MG63 (cell line): ENCODE results near the gene ALG12. TPM values are rescaled to one million over a fixed set of nuclear protein-coding genes. Genes with fewer than 3 reads are reported as not detected.
"Not testable (repeated sequence)": the region's sequence is repeated elsewhere in the genome, so short reads cannot be mapped to it uniquely, and the experiment has no call there.

Source experiments
- DNase-seq: peaks from one replicate; pipeline ENCODE4 v3.0.0-alpha.2; 2020
- H3K27me3 ChIP-seq: fragments of 250-450 bp; sonication (Bioruptor Pico); 2 replicates; pipeline ENCODE4 v1.5.1; 2020; ENCODE audit warnings: mild to moderate bottlenecking, moderate library complexity
- H3K36me3 ChIP-seq: fragments of 250-450 bp; sonication (Bioruptor Pico); 2 replicates; pipeline ENCODE4 v1.5.1; 2020; ENCODE audit warnings: mild to moderate bottlenecking, moderate library complexity
- H3K4me3 ChIP-seq: fragments of 250-450 bp; sonication (Bioruptor Pico); 2 replicates; pipeline ENCODE4 v1.5.1; 2020; ENCODE audit warnings: mild to moderate bottlenecking, moderate library complexity
- H3K9me3 ChIP-seq: fragments of 250-450 bp; sonication (Bioruptor Pico); 2 replicates; pipeline ENCODE4 v1.5.1; 2020; ENCODE audit warnings: mild to moderate bottlenecking, moderate library complexity
- total RNA-seq: library from RNA; depleted of rRNA; stranded (reverse); fragments of >200 nt; shearing (Covaris generic); gene quantifications from 2 replicates; pipeline ENCODE4 v1.2.3, GENCODE V29; 2014; ENCODE audit warnings: low replicate concordance

The ALG12 gene
- total RNA-seq, 1 experiment from 2014 or later, result 14.1 TPM

DNA sequence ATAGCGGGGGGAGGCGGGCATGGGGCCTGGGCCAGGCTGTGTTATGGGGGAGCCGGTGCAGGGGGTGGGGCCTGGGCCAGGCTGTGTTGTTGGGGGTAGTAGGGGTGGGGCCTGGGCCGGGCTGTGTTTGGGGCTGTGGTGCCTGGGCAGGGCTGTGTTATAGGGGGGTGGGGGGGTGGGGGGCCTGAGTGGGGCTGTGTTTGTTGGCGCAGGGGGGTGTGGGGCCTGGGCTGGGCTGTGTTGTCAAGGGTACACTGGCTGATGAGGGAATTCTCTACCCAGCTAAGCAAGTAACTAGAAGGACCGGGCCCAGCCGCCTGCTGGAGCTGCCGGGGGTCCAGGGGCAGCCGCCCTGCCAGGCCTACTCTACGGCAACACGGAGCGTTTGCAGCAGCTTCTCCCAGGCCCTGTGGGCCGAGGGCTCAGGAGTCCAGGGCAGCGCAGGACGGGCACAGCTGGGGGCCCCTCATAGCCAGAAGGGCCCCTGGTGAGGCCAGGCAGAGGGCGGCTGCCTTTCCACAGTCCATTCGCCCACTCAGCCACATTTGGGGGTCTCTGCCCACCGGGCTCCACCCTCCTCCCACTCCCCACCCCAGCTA, 32.3 kb upstream of the ALG12 start:
- Histone ChIP-seq H3K4me3 (no peak overlapping the region), H3K36me3 (no peaks in the 10 kb centered on the region), H3K27me3 (no peaks in the 10 kb centered on the region), H3K9me3 (no peaks in the 10 kb centered on the region)
- DNase-seq, result no peak

GRCh38 chr22:49949914-49950292, 31.7 kb upstream of the ALG12 start:
- Histone ChIP-seq H3K4me3 (no peak overlapping the region), H3K9me3 (no peaks in the 10 kb centered on the region), H3K27me3 (no peaks in the 10 kb centered on the region), H3K36me3 (no peaks in the 10 kb centered on the region)
- no peak for DNase-seq

DNA sequence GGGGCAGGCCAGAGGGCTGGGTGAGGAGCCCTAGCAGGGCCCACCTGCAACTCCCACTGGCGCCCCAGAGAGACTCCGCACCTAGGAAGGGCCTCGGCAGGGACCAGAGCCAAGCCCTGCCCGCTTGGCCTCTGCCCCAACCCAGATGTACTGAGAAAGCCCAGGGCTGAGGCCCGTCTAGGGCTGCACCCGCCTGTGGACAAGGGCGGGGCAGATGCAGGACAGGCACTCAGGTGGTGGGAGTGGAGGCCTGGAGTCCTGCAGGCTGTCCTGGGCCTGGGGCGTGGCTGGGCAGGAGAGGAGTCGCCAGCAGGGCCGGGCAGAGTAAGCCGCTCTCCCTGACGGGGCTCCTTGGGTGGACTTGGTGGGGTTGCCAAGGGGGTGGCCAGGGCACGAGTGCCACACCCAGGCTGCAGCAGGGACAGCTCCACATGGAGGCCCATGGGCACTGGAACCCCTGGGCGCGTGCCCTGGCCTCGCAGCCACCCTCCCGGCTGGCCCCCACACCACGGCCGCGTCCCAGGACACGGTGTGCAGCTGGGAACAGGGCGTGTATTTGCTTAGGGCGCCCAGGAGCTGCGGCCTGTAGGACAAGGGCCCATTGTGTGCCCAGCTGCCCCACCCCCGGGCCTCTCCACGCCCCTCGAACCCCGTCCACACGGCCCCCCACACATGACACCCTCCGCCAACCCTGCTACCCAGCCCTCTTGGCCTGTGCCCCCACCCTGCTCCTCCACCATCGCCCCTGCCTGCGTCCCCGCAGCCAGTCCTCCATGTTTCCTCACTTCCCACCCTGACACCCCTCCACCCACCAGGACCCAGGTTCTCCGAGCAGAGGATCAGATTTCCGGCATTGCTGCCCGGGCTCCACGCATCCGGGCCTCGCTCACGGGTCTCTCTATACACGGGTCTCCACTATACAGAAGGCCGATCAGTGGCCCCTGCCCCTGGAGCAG, 31.0 kb upstream of the ALG12 start:
- H3K36me3 ChIP-seq, result no peaks in the 10 kb centered on the region
- no peak for DNase-seq

DNA sequence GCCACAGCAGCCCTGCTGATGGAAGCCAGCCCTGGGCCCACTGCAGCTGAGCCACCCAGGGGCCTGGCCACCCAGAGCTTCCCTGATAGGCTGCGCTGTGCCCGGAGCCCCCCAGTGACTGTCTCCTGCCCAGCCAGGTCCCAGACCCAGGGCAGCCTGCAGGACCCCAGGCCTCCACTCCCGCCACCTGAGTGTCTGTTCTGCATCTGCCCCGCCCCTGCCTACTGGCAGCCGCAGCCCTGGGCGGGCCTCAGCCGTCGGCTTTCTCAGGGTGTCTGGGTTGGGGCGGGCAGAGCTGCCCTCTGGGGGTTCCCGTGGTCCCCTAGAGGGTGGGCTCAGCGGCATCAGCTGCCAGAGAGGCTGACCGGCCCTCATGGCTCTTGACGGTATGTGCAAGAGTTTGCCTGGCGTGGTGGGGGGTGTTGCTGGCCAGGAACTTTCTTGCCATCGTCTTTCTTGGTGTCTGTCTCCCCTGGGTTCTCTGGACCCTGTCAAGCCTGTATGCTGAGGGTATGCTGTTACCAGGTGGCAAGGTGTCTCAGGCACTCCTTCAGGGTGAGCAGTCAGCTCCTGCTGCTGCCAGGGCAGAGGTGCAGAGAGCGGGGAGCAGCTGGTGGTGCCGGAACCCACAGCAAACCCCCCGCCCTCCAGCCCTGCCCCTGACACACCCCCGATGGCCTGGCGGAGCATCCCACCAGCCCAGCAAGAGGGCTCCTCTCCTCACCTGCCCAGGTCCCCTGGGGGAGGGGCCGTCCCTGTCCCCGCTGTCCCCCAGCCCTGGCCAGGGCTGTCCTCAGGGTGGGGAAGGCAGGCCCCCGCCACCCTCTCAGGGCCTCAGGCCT, 30.1 kb upstream of the ALG12 start:
- no peaks in the 10 kb centered on the region for H3K27me3 ChIP-seq
- H3K4me3 ChIP-seq, result no peak overlapping the region
- no peaks in the 10 kb centered on the region for H3K36me3 ChIP-seq
- no peak for DNase-seq
- H3K9me3 ChIP-seq, result no peaks in the 10 kb centered on the region

More for the DNA sequence above, 31.0 kb upstream of the ALG12 start:
- H3K4me3 ChIP-seq, result no peak overlapping the region
- no peaks in the 10 kb centered on the region for H3K9me3 ChIP-seq
- H3K27me3 ChIP-seq, result no peaks in the 10 kb centered on the region

DNA sequence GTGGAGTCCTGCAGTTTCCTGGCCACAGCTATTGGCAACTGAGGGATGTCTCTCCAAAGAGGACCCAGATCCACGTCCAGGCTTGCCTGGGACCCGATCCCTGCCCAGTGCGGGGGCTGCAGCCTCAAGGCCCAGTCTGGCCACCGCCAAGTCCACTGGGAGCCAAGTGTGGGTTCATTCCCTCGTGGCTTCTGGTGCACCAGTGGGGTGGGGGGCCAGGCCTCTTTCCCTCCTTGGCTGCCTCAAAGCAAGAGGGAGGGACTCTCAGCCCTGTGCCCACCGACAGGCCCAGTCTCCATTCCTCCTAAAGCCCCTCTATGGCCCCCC, 29.0 kb upstream of the ALG12 start:
- H3K9me3 ChIP-seq, result no peaks in the 10 kb centered on the region

GRCh38 chr22:49946612-49947295, 28.5 kb upstream of the ALG12 start:
- DNase-seq, result no peak
- H3K27me3 ChIP-seq, result no peaks in the 10 kb centered on the region
- no peaks in the 10 kb centered on the region for H3K36me3 ChIP-seq
- no peaks in the 10 kb centered on the region for H3K9me3 ChIP-seq
- H3K4me3 ChIP-seq, result no peak overlapping the region

More for the DNA sequence above, 29.0 kb upstream of the ALG12 start:
- no peak for DNase-seq
- Histone ChIP-seq H3K36me3 (no peaks in the 10 kb centered on the region), H3K27me3 (no peaks in the 10 kb centered on the region), H3K4me3 (no peak overlapping the region)

DNA sequence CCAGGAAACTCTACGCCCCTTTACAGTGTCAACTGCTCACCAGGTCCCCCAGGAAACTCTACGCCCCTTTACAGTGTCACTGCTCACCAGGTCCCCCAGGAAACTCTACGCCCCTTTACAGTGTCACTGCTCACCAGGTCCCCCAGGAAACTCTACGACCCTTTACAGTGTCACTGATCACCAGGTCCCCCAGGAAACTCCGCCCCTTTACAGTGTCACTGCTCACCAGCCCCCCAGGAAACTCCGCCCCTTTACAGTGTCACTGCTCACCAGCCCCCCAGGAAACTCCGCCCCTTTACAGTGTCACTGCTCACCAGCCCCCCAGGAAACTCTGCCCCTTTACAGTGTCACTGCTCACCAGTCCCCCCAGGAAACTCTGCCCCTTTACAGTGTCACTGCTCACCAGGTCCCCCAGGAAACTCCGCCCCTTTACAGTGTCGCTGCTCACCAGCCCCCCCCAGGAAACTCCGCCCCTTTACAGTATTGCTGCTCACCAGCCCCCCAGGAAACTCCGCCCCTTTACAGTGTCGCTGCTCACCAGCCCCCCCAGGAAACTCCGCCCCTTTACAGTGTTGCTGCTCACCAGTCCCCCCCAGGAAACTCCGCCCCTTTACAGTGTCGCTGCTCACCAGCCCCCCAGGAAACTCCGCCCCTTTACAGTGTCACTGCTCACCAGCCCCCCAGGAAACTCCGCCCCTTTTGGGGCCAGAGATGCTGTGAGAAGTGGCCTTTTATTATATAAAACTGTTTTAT, 27.0 kb upstream of the ALG12 start:
- peak overlapping the region; percentile 38 for H3K4me3 ChIP-seq
- DNase-seq, H3K9me3 ChIP-seq, H3K36me3 ChIP-seq, H3K27me3 ChIP-seq: not testable (repeated sequence)

GRCh38 chr22:49944399-49944891, 26.2 kb upstream of the ALG12 start:
- Histone ChIP-seq H3K4me3 (peak overlapping the region; percentile 70), H3K9me3 (no peaks in the 10 kb centered on the region), H3K27me3 (no peaks in the 10 kb centered on the region), H3K36me3 (no peaks in the 10 kb centered on the region)
- peak; percentile 69 for DNase-seq

DNA sequence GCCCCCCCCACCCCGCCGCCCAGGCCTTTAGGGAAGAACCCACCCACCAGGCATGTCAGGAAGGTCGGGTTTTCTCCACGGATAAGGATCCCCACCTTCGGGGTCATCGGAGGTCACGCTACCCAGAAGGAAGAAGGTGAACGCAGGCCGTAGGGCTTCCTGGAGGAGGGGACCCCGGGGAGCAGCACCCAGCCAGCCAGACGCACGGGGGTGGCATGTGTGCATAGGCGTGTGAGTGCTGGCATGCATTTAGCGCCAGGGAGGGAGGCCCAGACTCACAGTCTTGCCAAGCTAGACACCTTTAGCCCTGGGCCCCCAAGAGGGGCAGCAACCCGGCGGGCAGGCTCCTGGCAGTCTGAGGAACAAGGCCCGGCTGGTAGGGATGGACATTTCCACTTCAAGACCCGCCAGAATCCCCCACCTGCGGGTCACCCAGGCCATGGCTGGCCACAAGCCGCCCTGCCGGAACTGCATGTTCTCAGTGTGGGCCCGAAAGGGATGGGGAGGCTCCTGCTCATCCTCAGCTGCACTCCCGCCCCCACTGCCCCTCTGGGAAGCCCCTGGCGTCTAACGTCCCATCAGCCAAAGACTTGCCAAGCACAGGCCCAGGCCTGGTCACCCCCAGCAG, 25.6 kb upstream of the ALG12 start:
- Histone ChIP-seq H3K27me3 (no peaks in the 10 kb centered on the region), H3K4me3 (peak overlapping the region; percentile 70), H3K9me3 (no peaks in the 10 kb centered on the region), H3K36me3 (no peaks in the 10 kb centered on the region)
- DNase-seq, result no peak

- peak overlapping the region; percentile 70 for H3K4me3 ChIP-seq
- no peaks in the 10 kb centered on the region for H3K9me3 ChIP-seq
- no peaks in the 10 kb centered on the region for H3K36me3 ChIP-seq
- H3K27me3 ChIP-seq, result no peaks in the 10 kb centered on the region
- DNase-seq, result no peak
These were observed 25.1 kb upstream of the ALG12 start for GRCh38 chr22:49943405-49943765.

DNA sequence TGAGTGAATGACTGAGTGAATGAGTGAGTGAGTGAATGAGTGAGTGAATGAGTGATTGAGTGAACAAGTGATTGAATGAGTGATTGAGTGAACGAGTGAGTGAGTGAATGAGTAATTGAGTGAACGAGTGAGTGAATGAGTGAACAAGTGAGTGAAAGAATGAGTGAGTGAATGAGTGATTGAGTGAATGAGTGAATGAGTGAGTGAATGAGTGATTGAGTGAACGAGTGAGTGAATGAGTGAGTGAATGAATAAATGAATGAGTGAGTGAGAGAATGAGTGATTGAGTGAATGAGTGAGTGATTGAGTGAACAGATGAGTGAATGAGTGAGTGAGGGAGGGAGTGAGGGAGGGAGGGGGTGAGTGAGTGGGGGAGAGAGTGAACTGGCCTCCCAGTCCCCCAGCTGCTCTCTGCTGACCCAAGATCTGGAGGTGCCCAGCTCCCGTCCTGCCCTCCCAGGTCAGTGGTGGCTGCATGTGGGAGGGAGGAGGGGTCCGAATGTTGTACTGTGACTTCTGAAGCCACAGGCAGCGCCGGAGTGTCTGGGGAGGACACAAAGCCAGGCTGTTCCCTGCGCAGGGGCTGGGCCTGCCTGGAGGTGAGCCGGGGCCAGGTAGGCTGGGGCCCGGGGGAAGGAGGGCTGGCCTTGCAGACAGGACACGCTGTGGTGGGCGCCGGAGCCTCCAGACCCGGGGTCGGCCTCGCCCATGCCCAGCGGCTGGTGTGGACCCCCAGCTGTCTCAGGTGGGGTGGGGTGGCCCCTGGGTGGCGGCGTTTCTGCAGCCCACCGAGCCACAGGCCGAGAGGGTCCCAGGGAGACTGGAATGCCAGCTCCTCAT, 24.5 kb upstream of the ALG12 start:
- H3K4me3 ChIP-seq, result no peak overlapping the region; the same call in 1 of the 2 replicates
- H3K27me3 ChIP-seq, result no peaks in the 10 kb centered on the region
- no peaks in the 10 kb centered on the region for H3K9me3 ChIP-seq
- no peaks in the 10 kb centered on the region for H3K36me3 ChIP-seq
- DNase-seq, result no peak

DNA sequence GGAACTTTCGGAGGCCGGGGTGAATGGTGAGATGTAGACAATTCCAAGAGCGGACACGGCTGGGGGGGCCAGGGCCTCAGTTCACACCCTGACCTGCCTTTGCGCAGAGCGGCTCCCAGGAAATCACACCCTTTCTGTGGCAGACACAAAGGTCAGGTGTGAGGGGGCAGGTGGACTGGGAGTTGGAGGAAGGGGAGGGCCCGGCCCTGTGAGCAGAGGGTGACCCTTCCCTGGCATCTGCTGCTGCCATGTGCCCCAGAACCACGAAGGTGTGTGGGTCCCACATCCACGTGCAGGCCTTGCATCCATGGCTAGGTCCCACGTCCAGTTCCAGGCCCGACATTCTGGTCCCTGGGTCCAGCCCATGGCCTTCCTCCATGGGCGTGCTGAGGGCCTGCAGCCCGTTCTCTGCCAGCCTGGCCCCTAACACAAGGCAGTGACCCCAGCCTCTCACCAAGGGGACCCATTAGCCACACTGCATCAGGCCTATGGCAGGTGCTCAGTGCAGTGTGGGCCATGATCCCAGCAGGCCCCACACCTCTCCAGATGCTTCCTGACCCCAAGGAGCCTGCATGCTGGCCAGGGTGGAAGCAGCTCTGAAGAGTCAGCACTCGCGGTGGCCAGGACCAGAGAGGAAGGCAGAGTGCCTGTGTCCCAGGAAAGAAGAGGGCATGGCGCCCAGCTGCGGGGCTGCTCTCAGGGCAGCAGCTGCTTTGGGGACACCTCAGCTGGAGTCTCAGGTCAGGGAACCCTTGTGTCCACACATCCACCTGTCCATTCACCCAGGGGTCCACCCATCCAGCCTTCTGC, 23.5 kb upstream of the ALG12 start:
- no peaks in the 10 kb centered on the region for H3K36me3 ChIP-seq
- H3K4me3 ChIP-seq, result no peak overlapping the region
- no peaks in the 10 kb centered on the region for H3K27me3 ChIP-seq
- H3K9me3 ChIP-seq, result no peaks in the 10 kb centered on the region
- no peak for DNase-seq

- DNase-seq, result no peak
- Histone ChIP-seq H3K27me3 (no peaks in the 10 kb centered on the region), H3K4me3 (no peak overlapping the region), H3K9me3 (no peaks in the 10 kb centered on the region), H3K36me3 (no peaks in the 10 kb centered on the region)
These were observed 20.4 kb upstream of the ALG12 start for GRCh38 chr22:49938565-49939136.
